K562 (cell line): Measurements from ENCODE around the gene PTPRF. TPM values are rescaled to one million over a fixed set of nuclear protein-coding genes. Genes with fewer than 3 reads are reported as not detected.
A peak's percentile ranks its signal among the peaks of the same experiment; 100 is the strongest.

Source experiments
- ATAC-seq: fragments of 200-7000 bp; cut with Tn5 transposase; 3 replicates; pipeline ENCODE4 v1.9.1; 2020; ENCODE audit warnings: moderate library complexity
- BruUV-seq: library from RNA; stranded (reverse); fragments of 400-500 nt; replicated peaks from 2 replicates; lab custom pipeline; 2021; lab: Mats Ljungman, UMichigan
- CTCF ChIA-PET: fragments of 300-600 bp; formaldehyde crosslinking; extraction: SDS; loops from one replicate; lab custom pipeline; 2021; ENCODE audit warnings: low intra/inter-chr PET ratio; lab: Yijun Ruan, JAX
- POLR2A ChIA-PET: fragments of 300-600, 350-650 bp; sonication (Branson Sonifier 250); formaldehyde crosslinking; extraction: SDS; loops from one replicate; lab custom pipeline; 2021; ENCODE audit warnings: antibody characterized with exemption, inconsistent platforms; lab: Yijun Ruan, JAX
- DNase-seq, 4 experiments: peaks; one replicate each; pipeline versions ENCODE4 v3.0.0 to v3.0.0-alpha.2; 2011 to 2018; ENCODE audit warnings: low spot score in 3 of 4, mixed read lengths in 3 of 4; ENCODE audit errors: extremely low read depth in 1 of 4
- FAIRE-seq: peaks from 2 replicates; lab custom pipeline; 2011; peaks lifted over from hg19 to GRCh38; lab: Jason Lieb, UNC
- H2AFZ ChIP-seq: 2 replicates; pipeline ENCODE4 v1.6.0; 2011; ENCODE audit warnings: low read depth, low read length, control low read depth, inconsistent platforms
- H3K27ac ChIP-seq: fragments of 200-600 bp; 3 replicates; pipeline ENCODE4 v1.8.0; 2011; ENCODE audit warnings: low read depth, mild to moderate bottlenecking, control low read depth, inconsistent platforms, low read length, moderate library complexity, mixed read lengths; ENCODE audit errors: extremely low read depth
- H3K27me3 ChIP-seq, 2 experiments: fragments of 300-600 bp in 1 of 2; 2 replicates in 1 of 2; 3 replicates in 1 of 2; pipeline versions ENCODE4 v1.6.0 to v1.8.0; 2011; ENCODE audit warnings: inconsistent platforms in 2 of 2, low read length in 2 of 2, mild to moderate bottlenecking in 1 of 2, mixed read lengths in 1 of 2, moderate library complexity in 1 of 2; ENCODE audit not compliant: control insufficient read depth in 2 of 2, insufficient read depth in 2 of 2
- H3K36me3 ChIP-seq: fragments of 300-600 bp; 3 replicates; pipeline ENCODE4 v1.8.0; 2011; ENCODE audit warnings: mild to moderate bottlenecking, low read length, inconsistent platforms; ENCODE audit not compliant: control insufficient read depth, insufficient read depth
- H3K4me1 ChIP-seq, 2 experiments: fragments of 200-600 bp in 1 of 2; replicated peaks in 1 of 2; 2 replicates in 1 of 2; 3 replicates in 1 of 2; pipeline versions ENCODE4 v1.5.1 to v1.8.0; 2011; ENCODE audit warnings: inconsistent platforms in 2 of 2, low read length in 2 of 2, mild to moderate bottlenecking in 1 of 2, mixed read lengths in 1 of 2, moderate library complexity in 1 of 2; ENCODE audit not compliant: control insufficient read depth in 2 of 2, insufficient read depth in 2 of 2
- H3K4me2 ChIP-seq: 2 replicates; pipeline ENCODE4 v1.6.1; 2011; ENCODE audit warnings: low read length, control low read depth, inconsistent platforms, mixed read lengths; ENCODE audit not compliant: insufficient read depth
- H3K4me3 ChIP-seq: fragments of 200-600 bp; sonication (generic), shearing (Covaris generic); 2 replicates; pipeline ENCODE4 v1.5.1; 2016; ENCODE audit warnings: control low read depth, inconsistent platforms
- H3K79me2 ChIP-seq: fragments of 200-600 bp; 3 replicates; pipeline ENCODE4 v1.8.0; 2011; ENCODE audit warnings: low read length, inconsistent platforms; ENCODE audit not compliant: control insufficient read depth, insufficient read depth
- H3K9ac ChIP-seq, 2 experiments: 2 replicates each; pipeline versions ENCODE4 v1.6.0 to v1.6.1; 2011; ENCODE audit warnings: low read depth in 2 of 2, low read length in 2 of 2, control low read depth in 1 of 2, inconsistent platforms in 1 of 2, mild to moderate bottlenecking in 1 of 2, mixed read lengths in 1 of 2; ENCODE audit not compliant: insufficient read depth in 1 of 2
- H3K9me1 ChIP-seq: one replicate; pipeline ENCODE4 v1.6.0; 2011; ENCODE audit warnings: inconsistent platforms, mild to moderate bottlenecking, low read length, moderate library complexity; ENCODE audit not compliant: control insufficient read depth, insufficient read depth
- H3K9me3 ChIP-seq: replicated peaks from 2 replicates; pipeline ENCODE4 v1.5.1; 2011; ENCODE audit warnings: low read depth, low read length, inconsistent platforms; ENCODE audit not compliant: control insufficient read depth, insufficient read depth
- H4K20me1 ChIP-seq: replicated peaks from 2 replicates; pipeline ENCODE4 v1.6.1; 2011; ENCODE audit warnings: low read length, inconsistent platforms, mixed read lengths; ENCODE audit not compliant: control insufficient read depth, insufficient read depth
- CTCFL ChIP-seq: IDR thresholded peaks from 2 replicates; pipeline ENCODE4 v1.6.1; 2011; ENCODE audit warnings: borderline replicate concordance, low read depth, mild to moderate bottlenecking, moderate library complexity, low read length; ENCODE audit not compliant: insufficient read depth, poor library complexity, severe bottlenecking
- DACH1 ChIP-seq: fragments of 450-650 bp; IDR thresholded peaks from 2 replicates; pipeline ENCODE4 v1.6.1; 2018; ENCODE audit not compliant: partially characterized antibody
- MCM2 ChIP-seq: fragments of 450-650 bp; IDR thresholded peaks from 2 replicates; pipeline ENCODE4 v1.6.1; 2017; ENCODE audit warnings: low read depth, mild to moderate bottlenecking
- MEIS2 ChIP-seq: fragments of 450-650 bp; IDR thresholded peaks from 2 replicates; pipeline ENCODE4 v1.6.1; 2014; ENCODE audit warnings: mild to moderate bottlenecking; ENCODE audit not compliant: partially characterized antibody
- NBN ChIP-seq: fragments of 450-650 bp; IDR thresholded peaks from 2 replicates; pipeline ENCODE4 v1.6.1; 2016; ENCODE audit warnings: low read depth, mild to moderate bottlenecking
- NCOA1 ChIP-seq: fragments of 450-650 bp; IDR thresholded peaks from 2 replicates; pipeline ENCODE4 v1.6.1; 2016; ENCODE audit warnings: low read depth
- NUFIP1 ChIP-seq: fragments of 450-650 bp; IDR thresholded peaks from 2 replicates; pipeline ENCODE4 v1.6.1; 2018; ENCODE audit not compliant: partially characterized antibody
- PURB ChIP-seq: sonication (generic); formaldehyde crosslinking; IDR thresholded peaks from 2 replicates; pipeline ENCODE4 v1.9.0; 2021; ENCODE audit warnings: low read depth, mild to moderate bottlenecking, missing genetic modification reagents
- SUPT5H ChIP-seq: fragments of 450-650 bp; IDR thresholded peaks from 2 replicates; pipeline ENCODE4 v1.6.1; 2016
- TAF15 ChIP-seq: fragments of 200-400 bp; formaldehyde crosslinking; IDR thresholded peaks from 2 replicates; pipeline ENCODE4 v1.6.1; 2017; ENCODE audit warnings: mild to moderate bottlenecking, low read depth, low read length, moderate library complexity
- ZBTB7A ChIP-seq: IDR thresholded peaks from 2 replicates; pipeline ENCODE4 v1.6.1; 2011; ENCODE audit warnings: low read depth, mild to moderate bottlenecking, low read length, moderate library complexity, borderline replicate concordance; ENCODE audit not compliant: control insufficient read depth
- WGBS: fragments of 100-300 bp; shearing (Covaris generic); methylation state at CpG from one replicate; pipeline ENCODE4 v1.1.6; 2016; ENCODE audit warnings: low coverage, mixed read lengths; ENCODE audit not compliant: insufficient coverage; ENCODE audit errors: missing lambda C conversion rate; 5-methylcytosine and 5-hydroxymethylcytosine counted together
- in situ Hi-C: fragments of 300-500 bp; cut with MboI; formaldehyde crosslinking; loops from 4 replicates; pipeline ENCODE4 v1.15.0; 2018; ENCODE audit warnings: inconsistent platforms, mixed read lengths
- intact Hi-C: fragments of 100-400 bp; cut with micrococcal nuclease; formaldehyde crosslinking; loops from 2 replicates; pipeline ENCODE4 v1.14.2; 2022
- polyA plus RNA-seq, 8 experiments: library from polyadenylated mRNA; depleted of rRNA in 4 of 8; stranded (reverse) in 5 of 8; unstranded in 3 of 8; fragments of >200 nt; fragmentation: Nextera tagmentation in 2 of 8; fragmentation: Illumina TruSeq in 1 of 8; extraction: Ambion mirVana in 2 of 8; extraction: Trizol in 1 of 8; gene quantifications; 2 replicates each; pipeline versions ENCODE4 v1.2.1 to v1.2.3, GENCODE V29; 2011 to 2014; ENCODE audit warnings: inconsistent platforms in 1 of 8, missing spikeins in 1 of 8
- total RNA-seq, 7 experiments: library from RNA; depleted of rRNA in 6 of 7; stranded (reverse); fragments of >200 nt in 6 of 7; fragmentation: Illumina TruSeq in 2 of 7; extraction: Trizol in 2 of 7; gene quantifications; 2 replicates each; pipeline versions ENCODE4 v1.2.1 to v1.2.3, GENCODE V29; 2011 to 2021; ENCODE audit warnings: low replicate concordance in 1 of 7

The PTPRF gene
- total and polyA plus RNA-seq, 9 of the 15 experiments (the other 6 are each of a cell fraction or from before 2014, with no cell fraction given): 0.13 to 4.3 (median 1.1) TPM

- in situ Hi-C loops: no loop called here
- BruUV-seq: no TSS peak
- ATAC-seq (peak; percentile 11; the same call in 1 of the 3 replicates), DNase-seq (no peak), FAIRE-seq (no peak)
- no peaks in the 10 kb centered on the region for H3K9me3 ChIP-seq
- CTCF ChIA-PET: no interaction called here
- peaks cover 19% of the 10 kb centered on the region for H4K20me1 ChIP-seq
- POLR2A ChIA-PET: interaction anchor here (0.6 to 1.6 kb wide), 6 partner anchors 8 to 1555 kb away, joined by 3 to 5 read pairs (median 4); no protein-coding TSS in a partner anchor
- H3K4me2 ChIP-seq: no peak overlapping the region
- H3K9ac ChIP-seq: no peak overlapping the region
- H3K4me1 ChIP-seq: peaks cover 0 to 10% of the 10 kb centered on the region in 2 experiments; a peak in 2 of 5 replicates
- H3K27ac ChIP-seq: no peak overlapping the region
- WGBS: 17% methylated on average over 15 of the region's 15 CpGs
- H3K79me2 ChIP-seq: no peaks in the 10 kb centered on the region
- H3K9me1 ChIP-seq: peaks cover 12% of the 10 kb centered on the region
- TF ChIP-seq MCM2: no peak
- no peak for TF ChIP-seq NCOA1
- 0 out of 2 replicates have a peak, but pooled peaks have one; percentile 26 for TF ChIP-seq ZBTB7A
- TF ChIP-seq PURB (CRISPR knock-in tag): no peak
- H3K4me3 ChIP-seq: no peak overlapping the region
- intact Hi-C loops: no loop called here
- no peak overlapping the region for H2AFZ ChIP-seq
- H3K27me3 ChIP-seq: peaks cover 13 to 92% of the 10 kb centered on the region in 2 experiments
- no peaks in the 10 kb centered on the region for H3K36me3 ChIP-seq
Measured at GRCh38 chr1:43540653-43541071, 10.0 kb downstream of the PTPRF start.

DNA sequence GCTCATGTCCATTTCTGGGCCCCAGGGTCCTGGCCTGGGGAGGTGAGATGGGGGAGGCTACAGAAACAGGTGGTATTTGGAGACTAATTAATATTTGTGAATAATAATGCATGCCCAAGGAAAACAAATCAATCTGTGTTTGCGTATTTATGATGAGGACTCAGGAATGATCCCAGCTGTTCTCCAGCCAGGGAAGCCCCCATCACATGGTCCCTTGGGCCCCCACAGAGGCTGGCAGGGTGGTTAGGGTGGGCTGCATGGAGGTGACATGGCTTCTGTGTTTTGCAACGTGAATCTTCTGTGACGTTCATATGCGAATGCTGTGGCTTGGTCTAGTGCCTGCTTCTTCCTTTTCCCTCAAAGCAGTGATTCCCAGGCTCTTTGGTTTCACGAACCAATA lies 10.5 kb downstream of the PTPRF start:
- Histone ChIP-seq H3K79me2 (no peaks in the 10 kb centered on the region), H3K4me2 (no peak overlapping the region), H3K4me1 (peaks cover 0 to 15% of the 10 kb centered on the region in 2 experiments; a peak in 3 of 5 replicates), H3K9me3 (no peaks in the 10 kb centered on the region), H3K9ac (no peak overlapping the region), H3K27me3 (peaks cover 13 to 92% of the 10 kb centered on the region in 2 experiments), H2AFZ (no peak overlapping the region), H3K36me3 (no peaks in the 10 kb centered on the region), H3K27ac (no peak overlapping the region), H3K9me1 (peaks cover 12% of the 10 kb centered on the region), H3K4me3 (no peak overlapping the region), H4K20me1 (peaks cover 15% of the 10 kb centered on the region)
- FAIRE-seq (no peak), DNase-seq (no peak), ATAC-seq (no peak)
- WGBS: 12% methylated on average over 5 of the region's 5 CpGs
- in situ Hi-C loops (no loop called here), intact Hi-C loops (no loop called here)
- POLR2A ChIA-PET: interaction anchor here (0.6 to 1.6 kb wide), 7 partner anchors 9 to 1555 kb away, joined by 3 to 4 read pairs (median 3); partner anchors contain the start of gene KDM4A
- CTCF ChIA-PET: no interaction called here
- BruUV-seq: no TSS peak
- TF ChIP-seq NUFIP1 (no peak), NBN (no peak), MEIS2 (no peak), TAF15 (no peak), DACH1 (no peak), SUPT5H (no peak), CTCFL (no peak), PURB (CRISPR knock-in tag) (no peak)
